ENCODE results near the gene BAAT.
A peak's percentile ranks its signal among the peaks of the same experiment; 100 is the strongest.

The BAAT gene

GRCh38 chr9:101369884-101370531, 14.8 kb downstream of the BAAT start:
- TF ChIP-seq CTCF (IDR thresholded peaks at IDR 0.05) = no peak
- no peak overlapping the region for H3K27ac ChIP-seq

GRCh38 chr9:101369286-101369685, 15.5 kb downstream of the BAAT start:
- TF ChIP-seq CTCF (IDR thresholded peaks at IDR 0.05) = no peak
- TF ChIP-seq ZFX (IDR thresholded peaks at IDR 0.05; ENCODE audit: borderline replicate concordance) = no peak
- no peak overlapping the region for H3K27ac ChIP-seq

DNA sequence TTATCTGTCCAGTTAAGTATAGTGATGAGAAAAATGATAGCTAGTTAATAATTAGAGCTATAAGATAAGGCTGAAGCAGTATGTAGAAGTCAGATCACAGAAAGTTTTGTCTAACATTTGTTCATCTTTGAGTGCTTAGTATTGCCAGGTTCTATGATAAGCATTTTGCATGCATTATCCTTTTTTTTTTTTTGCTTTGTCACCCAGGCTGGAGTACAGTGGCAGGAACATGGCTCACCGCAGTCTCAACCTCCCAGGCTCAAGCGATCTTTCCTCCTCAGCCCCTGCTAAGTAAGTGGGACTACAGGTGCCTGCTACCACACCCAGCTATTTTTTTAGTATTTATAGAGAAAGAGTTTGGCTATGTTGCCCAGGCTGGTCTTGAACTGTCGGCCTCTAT, 17.5 kb downstream of the BAAT start:
- no peak overlapping the region for H3K27ac ChIP-seq
- TF ChIP-seq ZFX (IDR thresholded peaks at IDR 0.05; ENCODE audit: borderline replicate concordance) = no peak
- TF ChIP-seq CTCF (IDR thresholded peaks at IDR 0.05) = no peak

- TF ChIP-seq ZFX (IDR thresholded peaks at IDR 0.05; ENCODE audit: borderline replicate concordance) (no peak), CTCF (IDR thresholded peaks at IDR 0.05) (no peak)
- peak overlapping the region; percentile 40 for H3K27ac ChIP-seq
Measured at GRCh38 chr9:101366038-101366756, 18.6 kb downstream of the BAAT start.

DNA sequence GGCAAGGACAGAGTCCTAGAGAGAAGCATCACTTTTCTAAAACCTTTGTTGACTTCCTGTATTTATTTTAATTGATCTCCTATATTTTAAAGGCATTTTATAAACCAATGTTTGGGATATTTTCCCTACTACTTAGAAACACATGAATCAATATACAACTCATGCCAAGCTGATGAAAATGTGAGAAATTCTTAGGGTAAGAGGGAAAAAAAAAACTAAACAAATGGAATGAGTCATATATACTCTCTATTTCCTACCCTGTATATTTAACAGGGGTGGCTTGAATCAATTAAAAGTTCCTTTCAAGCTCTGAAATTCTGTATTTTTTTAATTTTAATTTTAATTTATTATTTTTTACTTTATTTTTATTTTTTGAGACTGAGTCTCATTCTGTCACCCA, 19.6 kb downstream of the BAAT start:
- no peak overlapping the region for H3K27ac ChIP-seq
- no peak for TF ChIP-seq ZFX (IDR thresholded peaks at IDR 0.05; ENCODE audit: borderline replicate concordance)
- no peak for TF ChIP-seq CTCF (IDR thresholded peaks at IDR 0.05)

GRCh38 chr9:101362450-101362849, 22.4 kb downstream of the BAAT start:
- TF ChIP-seq ZFX (IDR thresholded peaks at IDR 0.05; ENCODE audit: borderline replicate concordance) = no peak
- no peak for TF ChIP-seq CTCF (IDR thresholded peaks at IDR 0.05)
- no peak overlapping the region for H3K27ac ChIP-seq

GRCh38 chr9:101360647-101361046, 24.2 kb downstream of the BAAT start:
- TF ChIP-seq ZFX (IDR thresholded peaks at IDR 0.05; ENCODE audit: borderline replicate concordance) = no peak
- no peak for TF ChIP-seq CTCF (IDR thresholded peaks at IDR 0.05)
- H3K27ac ChIP-seq = no peak overlapping the region
